HepG2 (cell line): ENCODE measurements around the gene GPD1. TPM values are rescaled to one million over a fixed set of nuclear protein-coding genes. Genes with fewer than 3 reads are reported as not detected.

Experiments
- ATAC-seq: fragments of 200-7000 bp; cut with Tn5 transposase; 3 replicates; pipeline ENCODE4 v1.9.1; 2020; ENCODE audit warnings: mild to moderate bottlenecking, moderate library complexity
- BruUV-seq: library from RNA; stranded (reverse); fragments of 400-500 nt; replicated peaks from 2 replicates; lab custom pipeline; 2021; lab: Mats Ljungman, UMichigan
- CTCF ChIA-PET: fragments of 300-600 bp; formaldehyde crosslinking; extraction: SDS; loops from one replicate; lab custom pipeline; 2021; ENCODE audit warnings: low total read pairs, inconsistent platforms, low intra/inter-chr PET ratio; lab: Yijun Ruan, JAX
- POLR2A ChIA-PET: fragments of 350-600 bp; sonication (Branson Sonifier 250); formaldehyde crosslinking; loops from one replicate; lab custom pipeline; 2020; ENCODE audit warnings: antibody characterized with exemption, inconsistent platforms; lab: Yijun Ruan, JAX
- DNase-seq: peaks from one replicate; pipeline ENCODE4 v3.0.0-alpha.2; 2015; ENCODE audit warnings: low spot score
- FAIRE-seq: peaks from 3 replicates; lab custom pipeline; 2011; peaks lifted over from hg19 to GRCh38; lab: Jason Lieb, UNC
- H2AFZ ChIP-seq: one replicate; pipeline ENCODE4 v1.6.1; 2011; ENCODE audit warnings: low read length, inconsistent platforms
- H3K27ac ChIP-seq: fragments of 300-600 bp; 3 replicates; pipeline ENCODE4 v1.8.0; 2011; ENCODE audit warnings: mixed run types, mild to moderate bottlenecking, mixed read lengths, low read length, inconsistent platforms; ENCODE audit not compliant: insufficient read depth; ENCODE audit errors: extremely low read length
- H3K27me3 ChIP-seq, 2 experiments: fragments of 200-600 bp in 1 of 2; 2 replicates in 1 of 2; 3 replicates in 1 of 2; pipeline versions ENCODE4 v1.6.0 to v1.8.0; 2011; ENCODE audit warnings: low read length in 2 of 2, mild to moderate bottlenecking in 2 of 2, moderate library complexity in 2 of 2, inconsistent platforms in 1 of 2; ENCODE audit not compliant: insufficient read depth in 2 of 2, control insufficient read depth in 1 of 2
- H3K36me3 ChIP-seq, 2 experiments: fragments of 200-600 bp in 1 of 2; replicated peaks in 1 of 2; 2 replicates in 1 of 2; 3 replicates in 1 of 2; pipeline versions ENCODE4 v1.5.1 to v1.8.0; 2011; ENCODE audit warnings: low read length in 2 of 2, inconsistent platforms in 1 of 2; ENCODE audit not compliant: insufficient read depth in 2 of 2, control insufficient read depth in 1 of 2
- H3K4me1 ChIP-seq: 2 replicates; pipeline ENCODE4 v1.5.1; 2012; ENCODE audit warnings: low read length, inconsistent platforms; ENCODE audit not compliant: insufficient read depth
- H3K4me2 ChIP-seq: 2 replicates; pipeline ENCODE4 v1.6.0; 2011; ENCODE audit warnings: low read depth, low read length, inconsistent platforms
- H3K4me3 ChIP-seq, 3 experiments: fragments of 200-600 bp in 1 of 3; sonication (generic), shearing (Covaris generic) in 1 of 3; replicated peaks in 1 of 3; 2 replicates each; pipeline ENCODE4 v1.5.1; 2011 to 2016; ENCODE audit warnings: low read length in 3 of 3, inconsistent platforms in 2 of 3, low read depth in 2 of 3, mild to moderate bottlenecking in 2 of 3, control low read depth in 1 of 3, mixed read lengths in 1 of 3; ENCODE audit not compliant: insufficient read depth in 1 of 3
- H3K79me2 ChIP-seq: one replicate; pipeline ENCODE4 v1.6.1; 2011; ENCODE audit warnings: low read length, inconsistent platforms; ENCODE audit not compliant: insufficient read depth
- H3K9ac ChIP-seq: 2 replicates; pipeline ENCODE4 v1.6.0; 2011; ENCODE audit warnings: mild to moderate bottlenecking, low read depth, low read length, inconsistent platforms; ENCODE audit not compliant: insufficient read depth
- H3K9me3 ChIP-seq: 2 replicates; pipeline ENCODE4 v1.5.1; 2012; ENCODE audit warnings: mild to moderate bottlenecking, low read length
- H4K20me1 ChIP-seq: 2 replicates; pipeline ENCODE4 v1.6.0; 2011; ENCODE audit warnings: inconsistent platforms, mild to moderate bottlenecking, low read length, moderate library complexity; ENCODE audit not compliant: insufficient read depth
- ARID2 ChIP-seq: sonication (generic); formaldehyde crosslinking; IDR thresholded peaks from 2 replicates; pipeline ENCODE4 v1.8.1; 2022; ENCODE audit warnings: mild to moderate bottlenecking, missing genetic modification reagents, borderline replicate concordance
- CEBPG ChIP-seq: IDR thresholded peaks from 2 replicates; pipeline ENCODE4 v1.6.1; 2016
- CEBPZ ChIP-seq: IDR thresholded peaks from 2 replicates; pipeline ENCODE4 v1.6.1; 2012; ENCODE audit warnings: low read length, improper control_type of control experiment
- NPAS2 ChIP-seq: sonication (generic); formaldehyde crosslinking; IDR thresholded peaks from 2 replicates; pipeline ENCODE4 v1.8.0; 2022; ENCODE audit warnings: mild to moderate bottlenecking, missing genetic modification reagents, borderline replicate concordance
- ZBTB14 ChIP-seq: sonication (generic); formaldehyde crosslinking; IDR thresholded peaks from 2 replicates; pipeline ENCODE4 v1.4.0; 2020; ENCODE audit warnings: missing genetic modification reagents
- ZNF275 ChIP-seq: sonication (generic); formaldehyde crosslinking; IDR thresholded peaks from 2 replicates; pipeline ENCODE4 v1.8.0; 2022; ENCODE audit warnings: missing genetic modification reagents, mild to moderate bottlenecking, inconsistent platforms, borderline replicate concordance
- ZNF549 ChIP-seq: sonication (generic); formaldehyde crosslinking; IDR thresholded peaks from 2 replicates; pipeline ENCODE4 v1.5.0; 2020; ENCODE audit warnings: missing genetic modification reagents
- ZNF816 ChIP-seq: sonication (generic); formaldehyde crosslinking; IDR thresholded peaks from 2 replicates; pipeline ENCODE4 v1.8.0; 2022; ENCODE audit warnings: missing genetic modification reagents, mild to moderate bottlenecking, borderline replicate concordance
- ZSCAN25 ChIP-seq: sonication (generic); formaldehyde crosslinking; IDR thresholded peaks from 2 replicates; pipeline ENCODE4 v1.8.0; 2022; ENCODE audit warnings: mild to moderate bottlenecking, missing genetic modification reagents
- WGBS: methylation state at CpG from one replicate; pipeline ENCODE4 v1.1.6; 2017; ENCODE audit warnings: low lambda C conversion rate; 5-methylcytosine and 5-hydroxymethylcytosine counted together
- in situ Hi-C: cut with HindIII; loops from 2 replicates; pipeline ENCODE4 v1.10.0; 2017; ENCODE audit warnings: low pct_unique_long_range_greater_than_20kb; ENCODE audit not compliant: extremely low pct_ligation_motif_present
- intact Hi-C: fragments of 100-400 bp; cut with micrococcal nuclease; formaldehyde crosslinking; loops from one replicate; pipeline ENCODE4 v1.10.0; 2022; ENCODE audit not compliant: unreplicated experiment
- polyA plus RNA-seq, 8 experiments: library from polyadenylated mRNA; depleted of rRNA in 3 of 8; stranded (reverse) in 7 of 8; unstranded in 1 of 8; fragments of >200 nt; fragmentation: Illumina TruSeq in 4 of 8; extraction: Trizol in 4 of 8; gene quantifications; 2 replicates each; pipeline versions ENCODE4 v1.2.1 to v1.2.3, GENCODE V29; 2011 to 2016; ENCODE audit warnings: low read depth in 4 of 8, missing spikeins in 1 of 8, mixed read lengths in 1 of 8; ENCODE audit not compliant: insufficient read depth in 1 of 8
- total RNA-seq, 5 experiments: library from RNA; depleted of rRNA; stranded (reverse); fragments of >200 nt; fragmentation: Illumina TruSeq; extraction: Trizol; gene quantifications; 2 replicates each; pipeline ENCODE4 v1.2.3, GENCODE V29; 2016; ENCODE audit warnings: low read depth in 1 of 5

GPD1 gene
- total and polyA plus RNA-seq, 2 of the 13 experiments (the other 11 are each of a cell fraction or from before 2014, with no cell fraction given), result 3.7 to 30.6 TPM

GRCh38 chr12:50056639-50056976, 47.2 kb upstream of the GPD1 start:
- no peaks in the 10 kb centered on the region for H4K20me1 ChIP-seq
- H3K4me3 ChIP-seq, result peak overlapping the region in 1 of 3 experiments; percentile 73; a peak in 2 of 6 replicates
- intact Hi-C loops (loop anchor here (1.0 to 2.0 kb wide), 3 partner anchors 18 to 89 kb away; no protein-coding TSS in a partner anchor), in situ Hi-C loops (loop anchor here (5.0 to 10.0 kb wide), 2 partner anchors 84 to 192 kb away; partner anchors contain the start of gene AQP6)
- peaks cover 9 to 53% of the 10 kb centered on the region in 2 experiments; a peak in 4 of 5 replicates for H3K27me3 ChIP-seq
- 45% methylated on average over 3 of the region's 3 CpGs for WGBS
- no peaks in the 10 kb centered on the region for H3K79me2 ChIP-seq
- peaks cover 28% of the 10 kb centered on the region for H3K4me1 ChIP-seq
- FAIRE-seq (no peak), DNase-seq (no peak), ATAC-seq (peak; percentile 17)
- TF ChIP-seq CEBPZ, result no peak
- no peak for TF ChIP-seq ZNF549 (CRISPR knock-in tag)
- no peak for TF ChIP-seq ZNF275 (CRISPR knock-in tag)
- TF ChIP-seq ZSCAN25 (CRISPR knock-in tag), result no peak
- no peak for TF ChIP-seq ZNF816 (CRISPR knock-in tag)
- TF ChIP-seq CEBPG (CRISPR knock-in tag), result no peak
- TF ChIP-seq ARID2, result 0 out of 2 replicates have a peak, but pooled peaks have one; percentile 34
- TF ChIP-seq NPAS2 (CRISPR knock-in tag), result no peak
- no peak for TF ChIP-seq ZBTB14 (CRISPR knock-in tag)
- POLR2A ChIA-PET, result interaction anchor here (0.8 kb wide), 1 partner anchor 89 kb away, joined by 3 read pairs; no protein-coding TSS in a partner anchor
- BruUV-seq, result no TSS peak
- peak overlapping the region; percentile 89 for H3K4me2 ChIP-seq
- CTCF ChIA-PET, result interaction anchor here (0.8 to 4.7 kb wide), 4 partner anchors 17 to 111 kb away, joined by 3 to 65 read pairs (median 12); no protein-coding TSS in a partner anchor
- H3K9ac ChIP-seq, result no peak overlapping the region
- H3K36me3 ChIP-seq, result no peaks in the 10 kb centered on the region
- no peak overlapping the region for H3K27ac ChIP-seq
- H3K9me3 ChIP-seq, result no peaks in the 10 kb centered on the region
- H2AFZ ChIP-seq, result no peak overlapping the region
